Tibial artery (tissue), 4 donors: ENCODE data around the gene ISL1.

ENCODE experiments used
- DNase-seq, 2 donors: peaks; one replicate each; pipeline ENCODE4 v3.0.0-alpha.2; 2019
- H3K27ac ChIP-seq, 2 donors: fragments of 200-600 bp; sonication (generic) in 1 of 2; 1 replicate in 1 of 2; 2 replicates in 1 of 2; pipeline ENCODE4 v1.5.1; 2018 to 2019; ENCODE audit warnings: mild to moderate bottlenecking in 1 of 2
- H3K27me3 ChIP-seq, 2 donors: fragments of 200-600 bp; sonication (generic) in 1 of 2; one replicate each; pipeline versions ENCODE4 v1.5.1 to v1.6.0; 2016 to 2019
- H3K36me3 ChIP-seq, 3 donors: fragments of 200-600 bp; sonication (generic) in 2 of 3; one replicate each; pipeline ENCODE4 v1.5.1; 2016 to 2019; ENCODE audit warnings: mild to moderate bottlenecking in 2 of 3
- H3K4me1 ChIP-seq, 4 donors: fragments of 200-600 bp; sonication (generic) in 2 of 4; 1 replicate in 3 of 4; 2 replicates in 1 of 4; pipeline ENCODE4 v1.5.1; 2016 to 2019
- H3K4me3 ChIP-seq, 2 donors: fragments of 200-600 bp; sonication (generic) in 1 of 2; 1 replicate in 1 of 2; 2 replicates in 1 of 2; pipeline ENCODE4 v1.5.1; 2018 to 2019; ENCODE audit warnings: mild to moderate bottlenecking in 2 of 2
- H3K9me3 ChIP-seq, 3 donors: fragments of 200-600 bp; sonication (generic) in 1 of 3; one replicate each; pipeline ENCODE4 v1.5.1; 2016 to 2019
- CTCF ChIP-seq, 2 experiments: fragments of 200-600 bp in 1 of 2; fragments of 450-650 bp in 1 of 2; IDR thresholded peaks; one replicate each; pipeline ENCODE4 v1.5.1; 2017 to 2019; ENCODE audit warnings: antibody characterized with exemption in 2 of 2, mild to moderate bottlenecking in 1 of 2, moderate library complexity in 1 of 2
- intact Hi-C: fragments of 100-400 bp; cut with DNase I; formaldehyde crosslinking; loops from one replicate; pipeline ENCODE4 v1.15.0; 2023; ENCODE audit warnings: low total_unique reads

The ISL1 gene

GRCh38 chr5:51398875-51399642 lies 15.8 kb downstream of the ISL1 start:
- Histone ChIP-seq H3K4me1 (peaks cover 0 to 10% (median 4%) of the 10 kb centered on the region in 4 donors), H3K27me3 (peaks cover 0 to 41% of the 10 kb centered on the region in 2 donors), H3K9me3 (no peaks in the 10 kb centered on the region), H3K36me3 (no peaks in the 10 kb centered on the region), H3K4me3 (no peak overlapping the region), H3K27ac (no peak overlapping the region)
- TF ChIP-seq CTCF (IDR thresholded peaks at IDR 0.05), result no peak
- DNase-seq, result no peak
- intact Hi-C loops, result no loop called here

GRCh38 chr5:51399643-51400006 lies 16.4 kb downstream of the ISL1 start:
- H3K27ac ChIP-seq, result no peak overlapping the region
- no peak for DNase-seq
- H3K36me3 ChIP-seq, result no peaks in the 10 kb centered on the region
- TF ChIP-seq CTCF (IDR thresholded peaks at IDR 0.05), result no peak
- peaks cover 0 to 37% of the 10 kb centered on the region in 2 donors for H3K27me3 ChIP-seq
- intact Hi-C loops, result no loop called here
- H3K4me1 ChIP-seq, result peaks cover 0 to 10% (median 4%) of the 10 kb centered on the region in 4 donors
- no peak overlapping the region for H3K4me3 ChIP-seq
- no peaks in the 10 kb centered on the region for H3K9me3 ChIP-seq

GRCh38 chr5:51404255-51404654 lies 21.0 kb downstream of the ISL1 start:
- Histone ChIP-seq H3K36me3 (no peaks in the 10 kb centered on the region), H3K27me3 (peaks cover 0 to 7% of the 10 kb centered on the region in 2 donors), H3K9me3 (no peaks in the 10 kb centered on the region), H3K4me3 (no peak overlapping the region), H3K4me1 (peaks cover 0 to 2% (median under 1%) of the 10 kb centered on the region in 4 donors), H3K27ac (no peak overlapping the region)
- DNase-seq, result no peak
- intact Hi-C loops, result no loop called here
- TF ChIP-seq CTCF (IDR thresholded peaks at IDR 0.05), result no peak

- H3K4me1 ChIP-seq, result no peaks in the 10 kb centered on the region
- H3K4me3 ChIP-seq, result no peak overlapping the region
- H3K36me3 ChIP-seq, result no peaks in the 10 kb centered on the region
- intact Hi-C loops, result no loop called here
- no peak overlapping the region for H3K27ac ChIP-seq
- H3K9me3 ChIP-seq, result no peaks in the 10 kb centered on the region
- H3K27me3 ChIP-seq, result no peaks in the 10 kb centered on the region
- no peak for TF ChIP-seq CTCF (IDR thresholded peaks at IDR 0.05)
- DNase-seq, result no peak
These were observed 28.7 kb downstream of the ISL1 start for GRCh38 chr5:51411921-51412325.

- no peak overlapping the region for H3K4me3 ChIP-seq
- TF ChIP-seq CTCF (IDR thresholded peaks at IDR 0.05), result no peak
- no peak for DNase-seq
- no peaks in the 10 kb centered on the region for H3K9me3 ChIP-seq
- no peaks in the 10 kb centered on the region for H3K36me3 ChIP-seq
- no peaks in the 10 kb centered on the region for H3K27me3 ChIP-seq
- H3K4me1 ChIP-seq, result no peaks in the 10 kb centered on the region
- no peak overlapping the region for H3K27ac ChIP-seq
- intact Hi-C loops, result no loop called here
These were observed 31.3 kb downstream of the ISL1 start for GRCh38 chr5:51414516-51414915.
